CD4-positive, CD25-positive, alpha-beta regulatory T cell (primary cell): ENCODE measurements around the gene ABCG5. TPM values are rescaled to one million over a fixed set of nuclear protein-coding genes. Genes with fewer than 3 reads are reported as not detected.

Experiments
- ATAC-seq, 2 donors: fragments of 150-1000 bp; cut with Tn5 transposase; one replicate each; pipeline ENCODE4 v1.10.0; 2021; ENCODE audit warnings: low read depth in 2 of 2, moderate number of reproducible peaks in 2 of 2, moderate library complexity in 1 of 2
- DNase-seq, 3 donors: peaks; one replicate each; pipeline versions ENCODE4 v3.0.0 to v3.0.0-alpha.2; 2012 to 2022; ENCODE audit warnings: mixed read lengths in 1 of 3
- H3K27ac ChIP-seq: one replicate; pipeline ENCODE4 v1.7.0; 2013; ENCODE audit warnings: mild to moderate bottlenecking, low read length; ENCODE audit not compliant: insufficient read depth, poor library complexity, severe bottlenecking
- H3K27me3 ChIP-seq: one replicate; pipeline ENCODE4 v1.7.0; 2013; ENCODE audit warnings: low read length; ENCODE audit not compliant: control insufficient read depth, insufficient read depth
- H3K36me3 ChIP-seq: one replicate; pipeline ENCODE4 v1.7.0; 2013; ENCODE audit warnings: mild to moderate bottlenecking, low read length, moderate library complexity; ENCODE audit not compliant: control insufficient read depth, insufficient read depth
- H3K4me1 ChIP-seq: 2 replicates; pipeline ENCODE4 v1.7.0; 2013; ENCODE audit warnings: mild to moderate bottlenecking, low read length; ENCODE audit not compliant: insufficient read depth, control insufficient read depth, poor library complexity, severe bottlenecking
- H3K4me3 ChIP-seq: one replicate; pipeline ENCODE4 v1.7.0; 2013; ENCODE audit warnings: low read depth, mild to moderate bottlenecking, low read length, moderate library complexity
- H3K9me3 ChIP-seq, 2 experiments: 1 replicate in 1 of 2; 2 replicates in 1 of 2; pipeline ENCODE4 v1.7.0; 2013; ENCODE audit warnings: low read length in 2 of 2, mild to moderate bottlenecking in 1 of 2, moderate library complexity in 1 of 2; ENCODE audit not compliant: control insufficient read depth in 2 of 2
- H3K27ac Mint-ChIP-seq, 3 donors: one replicate each; pipeline ENCODE4 v1.8.0; 2020 to 2022; ENCODE audit warnings: mild to moderate bottlenecking in 3 of 3, mixed read lengths in 3 of 3, moderate library complexity in 2 of 3
- H3K27me3 Mint-ChIP-seq: one replicate; pipeline ENCODE4 v1.8.0; 2022; ENCODE audit warnings: mild to moderate bottlenecking, mixed read lengths
- H3K36me3 Mint-ChIP-seq: one replicate; pipeline ENCODE4 v1.8.0; 2020; ENCODE audit warnings: mixed read lengths
- H3K4me1 Mint-ChIP-seq, 4 donors: one replicate each; pipeline ENCODE4 v1.8.0; 2020 to 2022; ENCODE audit warnings: mixed read lengths in 4 of 4, mild to moderate bottlenecking in 1 of 4
- H3K4me3 Mint-ChIP-seq, 4 donors: one replicate each; pipeline ENCODE4 v1.8.0; 2020 to 2022; ENCODE audit warnings: mild to moderate bottlenecking in 4 of 4, mixed read lengths in 4 of 4, moderate library complexity in 3 of 4
- H3K9me3 Mint-ChIP-seq, 7 donors: one replicate each; pipeline ENCODE4 v1.8.0; 2020 to 2022; ENCODE audit warnings: mixed read lengths in 7 of 7, mild to moderate bottlenecking in 3 of 7, moderate library complexity in 2 of 7
- polyA plus RNA-seq, 4 donors: library from polyadenylated mRNA; unstranded; fragments of 300-500 nt; fragmentation: Illumina TruSeq; gene quantifications; one replicate each; pipeline ENCODE4 v1.2.3, GENCODE V29; 2021
- total RNA-seq: library from RNA; stranded (reverse); gene quantifications from one replicate; pipeline ENCODE4 v1.2.3, GENCODE V29; 2022

The ABCG5 gene
- total and polyA plus RNA-seq, 5 donors from 2014 or later, result not detected

- Histone ChIP-seq H3K4me3 (no peak overlapping the region), H3K4me1 (no peaks in the 10 kb centered on the region), H3K27me3 (no peaks in the 10 kb centered on the region), H3K9me3 (no peaks in the 10 kb centered on the region), H3K36me3 (no peaks in the 10 kb centered on the region), H3K27ac (no peak overlapping the region)
- ATAC-seq (no peak), DNase-seq (no peak)
- Mint-ChIP-seq H3K4me1 (no peaks in the 10 kb centered on the region), H3K36me3 (no peaks in the 10 kb centered on the region), H3K4me3 (no peak overlapping the region), H3K9me3 (peaks cover 0 to 3% (median 0%) of the 10 kb centered on the region in 7 donors), H3K27me3 (peaks cover 22% of the 10 kb centered on the region), H3K27ac (peak overlapping the region in 1 of 3 donors; percentile 12)
Observed at GRCh38 chr2:43851011-43851980, 12.7 kb upstream of the ABCG5 start.

- no peaks in the 10 kb centered on the region for H3K4me1 Mint-ChIP-seq
- ATAC-seq (no peak), DNase-seq (no peak)
- H3K9me3 ChIP-seq, result no peaks in the 10 kb centered on the region
- no peak overlapping the region for H3K27ac Mint-ChIP-seq
- H3K36me3 ChIP-seq, result no peaks in the 10 kb centered on the region
- peaks cover 0 to 2% (median 0%) of the 10 kb centered on the region in 7 donors for H3K9me3 Mint-ChIP-seq
- H3K27ac ChIP-seq, result no peak overlapping the region
- no peak overlapping the region for H3K4me3 Mint-ChIP-seq
- H3K27me3 ChIP-seq, result no peaks in the 10 kb centered on the region
- no peaks in the 10 kb centered on the region for H3K4me1 ChIP-seq
- H3K36me3 Mint-ChIP-seq, result no peaks in the 10 kb centered on the region
- H3K27me3 Mint-ChIP-seq, result peaks cover 14% of the 10 kb centered on the region
- H3K4me3 ChIP-seq, result no peak overlapping the region
Observed at GRCh38 chr2:43848214-43848613, 9.6 kb upstream of the ABCG5 start.

GRCh38 chr2:43846140-43846793 is 7.6 kb upstream of the ABCG5 start:
- no peaks in the 10 kb centered on the region for H3K27me3 ChIP-seq
- H3K4me1 ChIP-seq, result no peaks in the 10 kb centered on the region
- DNase-seq (no peak), ATAC-seq (no peak)
- Mint-ChIP-seq H3K27me3 (peaks cover 14% of the 10 kb centered on the region), H3K4me3 (no peak overlapping the region), H3K4me1 (no peaks in the 10 kb centered on the region), H3K36me3 (no peaks in the 10 kb centered on the region), H3K9me3 (peaks cover 0 to 2% (median 0%) of the 10 kb centered on the region in 7 donors), H3K27ac (no peak overlapping the region)
- H3K36me3 ChIP-seq, result no peaks in the 10 kb centered on the region
- no peak overlapping the region for H3K4me3 ChIP-seq
- no peaks in the 10 kb centered on the region for H3K9me3 ChIP-seq
- no peak overlapping the region for H3K27ac ChIP-seq

GRCh38 chr2:43845181-43845580 is 6.5 kb upstream of the ABCG5 start:
- Mint-ChIP-seq H3K27me3 (peaks cover 13% of the 10 kb centered on the region), H3K27ac (no peak overlapping the region), H3K9me3 (peaks cover 0 to 2% (median 0%) of the 10 kb centered on the region in 7 donors), H3K4me1 (no peaks in the 10 kb centered on the region), H3K36me3 (no peaks in the 10 kb centered on the region), H3K4me3 (no peak overlapping the region)
- Histone ChIP-seq H3K4me1 (no peaks in the 10 kb centered on the region), H3K27me3 (no peaks in the 10 kb centered on the region), H3K36me3 (no peaks in the 10 kb centered on the region), H3K9me3 (no peaks in the 10 kb centered on the region), H3K27ac (no peak overlapping the region), H3K4me3 (no peak overlapping the region)
- DNase-seq (no peak), ATAC-seq (no peak)

GRCh38 chr2:43842866-43843226 is 4.2 kb upstream of the ABCG5 start:
- no peaks in the 10 kb centered on the region for H3K27me3 ChIP-seq
- no peak overlapping the region for H3K27ac ChIP-seq
- H3K4me3 ChIP-seq, result no peak overlapping the region
- H3K36me3 ChIP-seq, result no peaks in the 10 kb centered on the region
- no peaks in the 10 kb centered on the region for H3K9me3 ChIP-seq
- H3K9me3 Mint-ChIP-seq, result no peaks in the 10 kb centered on the region
- H3K4me3 Mint-ChIP-seq, result no peak overlapping the region
- H3K4me1 ChIP-seq, result no peaks in the 10 kb centered on the region
- H3K27me3 Mint-ChIP-seq, result no peaks in the 10 kb centered on the region
- H3K36me3 Mint-ChIP-seq, result no peaks in the 10 kb centered on the region
- no peak for ATAC-seq
- no peak for DNase-seq
- no peaks in the 10 kb centered on the region for H3K4me1 Mint-ChIP-seq
- H3K27ac Mint-ChIP-seq, result no peak overlapping the region

GRCh38 chr2:43841949-43842865 is 3.6 kb upstream of the ABCG5 start:
- H3K27ac ChIP-seq, result no peak overlapping the region
- no peak overlapping the region for H3K4me3 ChIP-seq
- Mint-ChIP-seq H3K27me3 (peaks cover 3% of the 10 kb centered on the region), H3K4me3 (no peak overlapping the region), H3K36me3 (no peaks in the 10 kb centered on the region), H3K27ac (no peak overlapping the region), H3K4me1 (no peaks in the 10 kb centered on the region), H3K9me3 (no peaks in the 10 kb centered on the region)
- no peaks in the 10 kb centered on the region for H3K9me3 ChIP-seq
- no peaks in the 10 kb centered on the region for H3K36me3 ChIP-seq
- H3K4me1 ChIP-seq, result no peaks in the 10 kb centered on the region
- ATAC-seq, result no peak
- no peak for DNase-seq
- H3K27me3 ChIP-seq, result no peaks in the 10 kb centered on the region

- Mint-ChIP-seq H3K9me3 (no peaks in the 10 kb centered on the region), H3K36me3 (no peaks in the 10 kb centered on the region), H3K4me3 (no peak overlapping the region), H3K4me1 (no peaks in the 10 kb centered on the region), H3K27me3 (peaks cover 4% of the 10 kb centered on the region), H3K27ac (no peak overlapping the region)
- no peak for ATAC-seq
- Histone ChIP-seq H3K27me3 (no peaks in the 10 kb centered on the region), H3K36me3 (no peaks in the 10 kb centered on the region), H3K4me1 (no peaks in the 10 kb centered on the region), H3K27ac (no peak overlapping the region), H3K4me3 (no peak overlapping the region), H3K9me3 (no peaks in the 10 kb centered on the region)
- no peak for DNase-seq
Observed at GRCh38 chr2:43840965-43841364, 2.3 kb upstream of the ABCG5 start.
